ENCODE data around the gene ARF4.

The ARF4 gene

DNA sequence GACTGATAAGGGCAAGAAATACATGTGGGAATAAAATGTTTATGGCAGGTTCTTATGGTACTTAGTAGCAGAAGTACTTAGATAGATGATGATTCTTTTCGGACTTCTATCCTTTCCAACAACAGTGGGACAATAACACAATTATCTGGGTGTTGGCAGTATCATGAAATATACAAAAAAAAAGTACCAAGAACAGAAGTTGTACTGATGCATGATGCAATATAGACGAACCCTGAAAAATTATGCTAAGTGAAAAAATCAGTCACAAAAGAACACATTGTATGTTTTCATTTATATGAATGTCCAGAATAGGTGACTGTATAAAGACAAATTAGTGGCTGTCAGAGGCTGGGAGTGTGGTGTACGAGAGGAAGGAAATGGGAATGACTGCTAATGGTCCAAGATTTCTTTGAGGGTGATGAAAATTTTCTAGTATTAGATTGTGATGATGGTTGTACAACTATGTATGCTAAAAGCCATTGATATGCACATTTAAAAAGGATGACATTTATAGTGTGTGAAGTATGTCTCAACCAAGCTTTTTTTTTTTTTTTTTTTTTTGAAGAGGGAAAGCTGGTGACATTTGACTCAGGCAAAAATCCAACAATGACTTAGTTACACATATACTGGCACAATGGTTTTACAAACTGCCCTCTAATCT, 21.0 kb downstream of the ARF4 start:
- Mint-ChIP-seq H3K4me3 (no peak overlapping the region), H3K9me3 (no peaks in the 10 kb centered on the region), H3K36me3 (ENCODE audit: low read depth) (peaks cover 91% of the 10 kb centered on the region), H3K27me3 (ENCODE audit: low read depth, poor library complexity) (no peaks in the 10 kb centered on the region), H3K4me1 (peaks cover 11% of the 10 kb centered on the region), H3K27ac (no peak overlapping the region)
- no peak for DNase-seq
- TF ChIP-seq, protein P1, sequence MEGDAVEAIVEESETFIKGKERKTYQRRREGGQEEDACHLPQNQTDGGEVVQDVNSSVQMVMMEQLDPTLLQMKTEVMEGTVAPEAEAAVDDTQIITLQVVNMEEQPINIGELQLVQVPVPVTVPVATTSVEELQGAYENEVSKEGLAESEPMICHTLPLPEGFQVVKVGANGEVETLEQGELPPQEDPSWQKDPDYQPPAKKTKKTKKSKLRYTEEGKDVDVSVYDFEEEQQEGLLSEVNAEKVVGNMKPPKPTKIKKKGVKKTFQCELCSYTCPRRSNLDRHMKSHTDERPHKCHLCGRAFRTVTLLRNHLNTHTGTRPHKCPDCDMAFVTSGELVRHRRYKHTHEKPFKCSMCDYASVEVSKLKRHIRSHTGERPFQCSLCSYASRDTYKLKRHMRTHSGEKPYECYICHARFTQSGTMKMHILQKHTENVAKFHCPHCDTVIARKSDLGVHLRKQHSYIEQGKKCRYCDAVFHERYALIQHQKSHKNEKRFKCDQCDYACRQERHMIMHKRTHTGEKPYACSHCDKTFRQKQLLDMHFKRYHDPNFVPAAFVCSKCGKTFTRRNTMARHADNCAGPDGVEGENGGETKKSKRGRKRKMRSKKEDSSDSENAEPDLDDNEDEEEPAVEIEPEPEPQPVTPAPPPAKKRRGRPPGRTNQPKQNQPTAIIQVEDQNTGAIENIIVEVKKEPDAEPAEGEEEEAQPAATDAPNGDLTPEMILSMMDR (IDR thresholded peaks at IDR 0.05): no peak

GRCh38 chr3:57572096-57572495, 25.0 kb downstream of the ARF4 start:
- Mint-ChIP-seq H3K27me3 (ENCODE audit: low read depth, poor library complexity) (no peaks in the 10 kb centered on the region), H3K4me1 (peaks cover under 1% of the 10 kb centered on the region), H3K36me3 (ENCODE audit: low read depth) (peaks cover 68% of the 10 kb centered on the region), H3K27ac (no peak overlapping the region), H3K4me3 (no peak overlapping the region), H3K9me3 (no peaks in the 10 kb centered on the region)
- TF ChIP-seq, protein P1 (IDR thresholded peaks at IDR 0.05): no peak
- DNase-seq: no peak

GRCh38 chr3:57570878-57571277, 26.3 kb downstream of the ARF4 start:
- no peak for DNase-seq
- TF ChIP-seq, protein P1 (IDR thresholded peaks at IDR 0.05): no peak
- H3K27me3 Mint-ChIP-seq (ENCODE audit: low read depth, poor library complexity): no peaks in the 10 kb centered on the region
- no peak overlapping the region for H3K27ac Mint-ChIP-seq
- peaks cover 64% of the 10 kb centered on the region for H3K36me3 Mint-ChIP-seq (ENCODE audit: low read depth)
- H3K9me3 Mint-ChIP-seq: no peaks in the 10 kb centered on the region
- H3K4me3 Mint-ChIP-seq: no peak overlapping the region
- H3K4me1 Mint-ChIP-seq: no peaks in the 10 kb centered on the region

DNA sequence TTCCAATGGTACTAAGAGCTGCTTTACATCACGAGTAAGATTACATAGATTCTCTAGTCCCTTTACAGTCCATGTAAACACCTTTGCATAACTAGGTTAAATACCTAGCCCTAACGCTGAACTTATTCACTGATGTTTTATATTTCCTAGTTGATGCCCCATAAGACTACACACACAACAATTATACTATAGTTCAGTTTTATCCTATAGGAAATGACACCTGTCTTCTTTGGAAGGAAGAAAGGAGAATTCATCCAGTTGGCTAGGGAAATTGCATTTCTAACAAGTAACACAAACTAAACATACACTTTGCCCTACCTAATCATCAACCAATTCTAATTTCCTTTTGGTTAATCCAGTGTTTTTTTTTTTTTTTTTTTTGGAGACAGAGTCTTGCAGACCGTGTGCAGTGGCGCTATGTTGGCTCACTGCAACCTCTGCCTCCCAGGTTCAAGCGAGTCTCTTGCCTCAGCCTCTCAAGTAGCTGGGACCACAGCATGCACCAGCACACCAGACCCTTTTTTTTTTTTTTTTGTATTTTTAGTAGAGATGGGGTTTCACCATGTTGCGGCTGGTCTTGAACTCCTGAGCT, 27.2 kb downstream of the ARF4 start:
- H3K27me3 Mint-ChIP-seq (ENCODE audit: low read depth, poor library complexity): no peaks in the 10 kb centered on the region
- TF ChIP-seq, protein P1 (IDR thresholded peaks at IDR 0.05): no peak
- peaks cover 57% of the 10 kb centered on the region for H3K36me3 Mint-ChIP-seq (ENCODE audit: low read depth)

DNA sequence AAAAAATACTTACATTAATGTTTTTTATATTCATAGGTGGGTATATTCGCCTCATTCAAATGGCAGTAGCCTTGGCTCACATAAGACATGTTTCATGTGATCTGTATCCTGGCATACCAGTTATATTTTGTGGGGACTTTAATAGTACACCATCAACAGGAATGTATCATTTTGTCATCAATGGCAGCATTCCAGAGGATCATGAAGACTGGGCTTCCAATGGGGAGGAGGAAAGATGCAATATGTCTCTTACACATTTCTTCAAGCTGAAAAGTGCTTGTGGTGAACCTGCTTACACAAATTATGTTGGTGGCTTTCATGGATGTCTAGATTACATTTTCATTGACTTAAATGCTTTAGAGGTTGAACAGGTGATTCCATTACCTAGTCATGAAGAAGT, 37.6 kb downstream of the ARF4 start:
- no peak for DNase-seq
- peak overlapping the region; percentile 30 for H3K4me3 Mint-ChIP-seq
- peaks cover 5% of the 10 kb centered on the region for H3K27me3 Mint-ChIP-seq (ENCODE audit: low read depth, poor library complexity)
- H3K9me3 Mint-ChIP-seq: peaks cover 3% of the 10 kb centered on the region
- TF ChIP-seq, protein P1 (IDR thresholded peaks at IDR 0.05): no peak
- H3K36me3 Mint-ChIP-seq (ENCODE audit: low read depth): peaks cover 30% of the 10 kb centered on the region
- no peak overlapping the region for H3K27ac Mint-ChIP-seq
- peaks cover 44% of the 10 kb centered on the region for H3K4me1 Mint-ChIP-seq

More for the DNA sequence above, 27.2 kb downstream of the ARF4 start:
- no peaks in the 10 kb centered on the region for H3K4me1 Mint-ChIP-seq
- H3K27ac Mint-ChIP-seq: no peak overlapping the region
- H3K4me3 Mint-ChIP-seq: no peak overlapping the region
- H3K9me3 Mint-ChIP-seq: no peaks in the 10 kb centered on the region
- no peak for DNase-seq

DNA sequence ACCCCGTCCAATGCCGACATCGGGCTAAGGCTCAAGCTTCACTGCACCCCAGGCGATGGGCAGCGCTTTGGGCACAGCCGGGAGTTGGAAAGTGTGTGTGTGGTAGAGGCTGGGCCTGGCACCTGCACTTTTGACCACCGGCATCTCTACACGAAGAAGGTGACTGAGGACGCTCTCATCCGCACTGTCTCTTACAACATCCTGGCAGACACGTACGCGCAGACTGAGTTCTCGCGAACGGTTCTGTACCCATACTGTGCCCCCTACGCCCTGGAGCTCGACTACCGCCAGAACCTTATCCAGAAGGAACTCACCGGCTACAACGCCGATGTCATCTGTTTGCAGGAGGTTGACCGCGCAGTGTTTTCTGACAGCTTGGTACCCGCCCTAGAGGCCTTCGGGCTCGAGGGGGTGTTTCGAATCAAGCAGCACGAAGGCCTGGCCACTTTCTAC, 40.0 kb downstream of the ARF4 start:
- H3K27ac Mint-ChIP-seq: peak overlapping the region; percentile 78
- peak overlapping the region; percentile 97 for H3K4me3 Mint-ChIP-seq
- H3K9me3 Mint-ChIP-seq: peaks cover 3% of the 10 kb centered on the region
- peak; percentile 17 for DNase-seq
- TF ChIP-seq, protein P1 (IDR thresholded peaks at IDR 0.05): no peak
- peaks cover 44% of the 10 kb centered on the region for H3K4me1 Mint-ChIP-seq
- peaks cover 7% of the 10 kb centered on the region for H3K27me3 Mint-ChIP-seq (ENCODE audit: low read depth, poor library complexity)
- H3K36me3 Mint-ChIP-seq (ENCODE audit: low read depth): peaks cover 21% of the 10 kb centered on the region

All from nephron progenitor cell (in vitro differentiated cells).